ENCODE measurements around the gene MPG. TPM values are rescaled to one million over a fixed set of nuclear protein-coding genes. Genes with fewer than 3 reads are reported as not detected.

Gene MPG
- polyA plus RNA-seq, 3 donors: 32.5 to 86.9 (median 70.6) TPM

GRCh38 chr16:63466-63865 lies 14.6 kb upstream of the MPG start:
- intact Hi-C loops (cut with micrococcal nuclease): no loop called here
- Mint-ChIP-seq H3K4me3 (no peak overlapping the region), H3K9me3 (no peaks in the 10 kb centered on the region), H3K36me3 (peaks cover under 1 to 3% of the 10 kb centered on the region in 2 donors), H3K27ac (no peak overlapping the region), H3K4me1 (peaks cover 5% of the 10 kb centered on the region), H3K27me3 (ENCODE audit: low read depth in 3 of 3) (peaks cover 2 to 21% (median 6%) of the 10 kb centered on the region in 3 donors)
- WGBS (ENCODE audit: insufficient coverage): 98% methylated on average over 16 of the region's 16 CpGs
- Histone ChIP-seq H3K4me1 (ENCODE audit: control insufficient read depth in 1 of 2, insufficient read depth in 2 of 2, low read length in 2 of 2) (no peaks in the 10 kb centered on the region), H2AFZ (ENCODE audit: insufficient read depth, low read depth, low read length, poor library complexity, severe bottlenecking) (no peak overlapping the region), H3K9me3 (replicated peaks in 1 of 2; ENCODE audit: control insufficient read depth in 1 of 2, insufficient read depth in 1 of 2, low read length in 2 of 2) (no peaks in the 10 kb centered on the region), H3K27ac (ENCODE audit: low read depth in 1 of 2, low read length in 2 of 2) (no peak overlapping the region), H4K20me1 (ENCODE audit: insufficient read depth, low read length) (no peaks in the 10 kb centered on the region), H3K79me2 (ENCODE audit: insufficient read depth, low read length) (no peaks in the 10 kb centered on the region), H3K36me3 (replicated peaks in 1 of 2; ENCODE audit: control insufficient read depth in 1 of 2, insufficient read depth in 2 of 2, low read length in 2 of 2) (no peaks in the 10 kb centered on the region), H3K9ac (ENCODE audit: insufficient read depth, low read length, poor library complexity, severe bottlenecking) (no peak overlapping the region), H3K27me3 (ENCODE audit: control insufficient read depth in 2 of 2, insufficient read depth in 2 of 2, low read length in 2 of 2) (peaks cover 0 to 4% of the 10 kb centered on the region in 2 donors), H3K4me2 (replicated peaks; ENCODE audit: extremely low read depth, low read length, poor library complexity, severe bottlenecking) (no peak overlapping the region), H3K4me3 (replicated peaks in 1 of 3; ENCODE audit: low read depth in 2 of 3, low read length in 3 of 3) (no peak overlapping the region)
- no peak for TF ChIP-seq CTCF (IDR thresholded peaks at IDR 0.05)
- DNase-seq: no peak

- no peak overlapping the region for H3K4me3 ChIP-seq (replicated peaks in 1 of 3; ENCODE audit: low read depth in 2 of 3, low read length in 3 of 3)
- no peak overlapping the region for H3K4me3 Mint-ChIP-seq
- H3K9me3 ChIP-seq (replicated peaks in 1 of 2; ENCODE audit: control insufficient read depth in 1 of 2, insufficient read depth in 1 of 2, low read length in 2 of 2): no peaks in the 10 kb centered on the region
- H4K20me1 ChIP-seq (ENCODE audit: insufficient read depth, low read length): no peaks in the 10 kb centered on the region
- intact Hi-C loops (cut with micrococcal nuclease): no loop called here
- H3K27me3 Mint-ChIP-seq (ENCODE audit: low read depth in 3 of 3): peaks cover 2 to 25% (median 11%) of the 10 kb centered on the region in 3 donors
- no peaks in the 10 kb centered on the region for H3K36me3 Mint-ChIP-seq
- no peak for TF ChIP-seq CTCF (IDR thresholded peaks at IDR 0.05)
- H3K27me3 ChIP-seq (ENCODE audit: control insufficient read depth in 2 of 2, insufficient read depth in 2 of 2, low read length in 2 of 2): peaks cover 0 to 4% of the 10 kb centered on the region in 2 donors
- no peaks in the 10 kb centered on the region for H3K79me2 ChIP-seq (ENCODE audit: insufficient read depth, low read length)
- WGBS (ENCODE audit: insufficient coverage): 99% methylated on average over 11 of the region's 25 CpGs
- peaks cover 5% of the 10 kb centered on the region for H3K4me1 Mint-ChIP-seq
- H3K9me3 Mint-ChIP-seq: no peaks in the 10 kb centered on the region
- H3K36me3 ChIP-seq (replicated peaks in 1 of 2; ENCODE audit: control insufficient read depth in 1 of 2, insufficient read depth in 2 of 2, low read length in 2 of 2): no peaks in the 10 kb centered on the region
- no peak overlapping the region for H3K4me2 ChIP-seq (replicated peaks; ENCODE audit: extremely low read depth, low read length, poor library complexity, severe bottlenecking)
- H3K27ac Mint-ChIP-seq: no peak overlapping the region
- H3K9ac ChIP-seq (ENCODE audit: insufficient read depth, low read length, poor library complexity, severe bottlenecking): no peak overlapping the region
- no peak overlapping the region for H3K27ac ChIP-seq (ENCODE audit: low read depth in 1 of 2, low read length in 2 of 2)
- no peak overlapping the region for H2AFZ ChIP-seq (ENCODE audit: insufficient read depth, low read depth, low read length, poor library complexity, severe bottlenecking)
- DNase-seq: no peak
- H3K4me1 ChIP-seq (ENCODE audit: control insufficient read depth in 1 of 2, insufficient read depth in 2 of 2, low read length in 2 of 2): no peaks in the 10 kb centered on the region
Observed at GRCh38 chr16:63998-64913, 13.8 kb upstream of the MPG start.
